Measurements from ENCODE around the gene MROH9.

MROH9 gene

GRCh38 chr1:170967042-170967910 lies 31.9 kb downstream of the MROH9 start:
- DNase-seq (ENCODE audit: low read depth) = peak; percentile 33
- no peak overlapping the region for H3K4me3 ChIP-seq (ENCODE audit: low read depth, low read length)
- TF ChIP-seq CTCF (IDR thresholded peaks at IDR 0.05; ENCODE audit: insufficient read depth, low read depth, low read length, missing control alignments) = peak; percentile 50

GRCh38 chr1:170970256-170970655 lies 34.9 kb downstream of the MROH9 start:
- TF ChIP-seq CTCF (IDR thresholded peaks at IDR 0.05; ENCODE audit: insufficient read depth, low read depth, low read length, missing control alignments) = no peak
- DNase-seq (ENCODE audit: low read depth) = no peak
- H3K4me3 ChIP-seq (ENCODE audit: low read depth, low read length) = no peak overlapping the region

DNA sequence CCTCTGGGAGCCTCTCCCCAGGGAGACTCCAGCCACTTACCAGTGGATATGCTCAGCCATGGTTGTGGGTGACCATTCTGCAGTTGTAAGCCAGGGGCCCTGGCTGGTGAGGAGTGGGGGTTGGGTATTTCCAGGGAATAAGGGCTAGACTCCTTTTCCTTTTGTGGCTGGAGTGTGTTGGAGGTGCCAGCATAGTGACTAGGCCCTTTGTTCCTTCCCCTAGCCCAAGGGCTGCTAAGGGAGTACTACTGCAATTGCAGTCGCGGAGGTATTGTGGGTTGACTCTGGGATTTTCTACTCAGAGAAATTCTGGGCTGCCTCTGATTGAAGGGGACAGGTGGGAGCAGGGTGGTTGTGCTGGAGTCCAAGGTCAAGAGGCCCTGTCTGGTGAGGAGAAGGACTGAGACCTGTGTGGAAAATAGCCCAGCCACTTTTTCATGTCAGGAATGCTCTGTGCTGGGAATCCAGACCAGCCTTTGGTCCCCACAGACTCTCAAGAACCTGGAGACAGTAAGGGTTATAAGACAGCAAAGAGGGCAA lies 43.1 kb downstream of the MROH9 start:
- no peak overlapping the region for H3K4me3 ChIP-seq (ENCODE audit: low read depth, low read length)

GRCh38 chr1:170985406-170985805 lies 50.1 kb downstream of the MROH9 start:
- TF ChIP-seq CTCF (IDR thresholded peaks at IDR 0.05; ENCODE audit: insufficient read depth, low read depth, low read length, missing control alignments) = no peak
- H3K4me3 ChIP-seq (ENCODE audit: low read depth, low read length) = no peak overlapping the region
- DNase-seq (ENCODE audit: low read depth) = no peak

More for the DNA sequence above, 43.1 kb downstream of the MROH9 start:
- no peak for DNase-seq (ENCODE audit: low read depth)
- TF ChIP-seq CTCF (IDR thresholded peaks at IDR 0.05; ENCODE audit: insufficient read depth, low read depth, low read length, missing control alignments) = no peak

DNA sequence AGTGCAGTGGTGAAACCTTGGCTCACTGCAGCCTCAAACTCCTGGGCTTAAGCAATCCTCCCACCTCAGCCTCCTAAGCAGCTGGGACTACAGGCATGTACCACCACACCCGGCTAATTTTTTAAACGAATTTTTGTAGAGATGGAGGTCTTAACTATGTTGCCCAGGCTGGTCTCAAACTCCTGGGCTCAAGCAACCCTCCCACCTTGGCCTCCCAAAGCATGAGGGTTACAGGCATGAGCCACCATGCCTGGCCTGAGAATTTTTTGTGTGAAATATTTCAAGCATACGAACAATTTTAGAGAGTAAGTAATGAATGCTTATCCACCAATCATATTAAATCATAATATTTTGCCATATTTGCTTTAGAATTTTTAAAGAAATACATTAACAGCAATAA lies 51.6 kb downstream of the MROH9 start:
- no peak for TF ChIP-seq CTCF (IDR thresholded peaks at IDR 0.05; ENCODE audit: insufficient read depth, low read depth, low read length, missing control alignments)
- no peak for DNase-seq (ENCODE audit: low read depth)
- no peak overlapping the region for H3K4me3 ChIP-seq (ENCODE audit: low read depth, low read length)

DNA sequence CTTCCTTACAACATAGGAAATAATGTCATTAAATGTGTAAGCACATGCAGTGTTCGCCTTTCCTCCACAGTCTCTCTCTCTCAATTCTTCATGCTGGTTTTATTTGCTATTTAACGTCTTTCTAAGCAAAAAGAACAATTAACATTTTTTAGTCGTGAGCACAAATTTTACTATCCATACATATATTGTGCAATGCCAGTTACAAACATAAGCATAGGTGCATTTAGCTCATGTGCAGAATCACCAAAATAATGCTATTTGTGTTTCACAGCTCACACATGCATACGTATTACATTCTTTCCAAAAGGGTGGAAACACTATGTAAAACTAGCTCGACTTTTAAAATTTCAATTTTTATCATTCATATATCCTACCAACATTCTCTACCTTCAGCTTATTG lies 52.1 kb downstream of the MROH9 start:
- no peak for DNase-seq (ENCODE audit: low read depth)
- no peak overlapping the region for H3K4me3 ChIP-seq (ENCODE audit: low read depth, low read length)
- TF ChIP-seq CTCF (IDR thresholded peaks at IDR 0.05; ENCODE audit: insufficient read depth, low read depth, low read length, missing control alignments) = no peak
